Adrenal gland (tissue), 5 donors: ENCODE results near the gene DYDC2.

Source experiments
- POLR2A ChIP-seq, 2 donors: fragments of 450-650 bp; IDR thresholded peaks; one replicate each; pipeline ENCODE4 v1.6.1; 2017; ENCODE audit warnings: antibody characterized with exemption in 2 of 2, mild to moderate bottlenecking in 2 of 2, moderate library complexity in 1 of 2
- TF ChIP-seq, protein P1 (sequence below), 6 experiments: fragments of 450-650 bp in 4 of 6; fragments of 200-600 bp in 2 of 6; sonication (generic) in 1 of 6; IDR thresholded peaks; 1 replicate in 5 of 6; 2 replicates in 1 of 6; pipeline versions ENCODE4 v1.5.1 to v1.8.0; 2016 to 2021; ENCODE audit warnings: antibody characterized with exemption in 6 of 6, mild to moderate bottlenecking in 2 of 6, moderate library complexity in 1 of 6
- donor health status: DM: no; HTN: no; CAD: no.

DNA sequence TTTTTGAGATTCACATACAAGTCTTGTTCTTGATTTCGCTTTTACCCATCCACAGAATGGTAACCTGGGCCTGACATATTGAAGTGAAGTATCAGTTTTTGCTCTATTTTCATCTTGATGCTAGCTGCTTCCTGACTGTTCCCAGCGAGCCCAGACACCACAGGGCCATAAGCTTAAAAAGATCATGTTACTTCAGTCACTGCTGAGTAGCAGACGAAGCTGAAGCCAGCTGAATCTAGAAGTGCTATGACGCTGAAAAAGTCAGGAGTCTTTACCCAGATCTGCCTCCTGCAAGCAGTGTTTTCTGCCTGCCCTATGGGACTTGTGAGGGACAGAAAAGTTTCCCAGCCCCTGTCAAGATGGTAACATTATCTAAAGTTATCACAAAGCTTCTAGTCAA lies 49.0 kb downstream of the DYDC2 start:
- TF ChIP-seq, protein P1, sequence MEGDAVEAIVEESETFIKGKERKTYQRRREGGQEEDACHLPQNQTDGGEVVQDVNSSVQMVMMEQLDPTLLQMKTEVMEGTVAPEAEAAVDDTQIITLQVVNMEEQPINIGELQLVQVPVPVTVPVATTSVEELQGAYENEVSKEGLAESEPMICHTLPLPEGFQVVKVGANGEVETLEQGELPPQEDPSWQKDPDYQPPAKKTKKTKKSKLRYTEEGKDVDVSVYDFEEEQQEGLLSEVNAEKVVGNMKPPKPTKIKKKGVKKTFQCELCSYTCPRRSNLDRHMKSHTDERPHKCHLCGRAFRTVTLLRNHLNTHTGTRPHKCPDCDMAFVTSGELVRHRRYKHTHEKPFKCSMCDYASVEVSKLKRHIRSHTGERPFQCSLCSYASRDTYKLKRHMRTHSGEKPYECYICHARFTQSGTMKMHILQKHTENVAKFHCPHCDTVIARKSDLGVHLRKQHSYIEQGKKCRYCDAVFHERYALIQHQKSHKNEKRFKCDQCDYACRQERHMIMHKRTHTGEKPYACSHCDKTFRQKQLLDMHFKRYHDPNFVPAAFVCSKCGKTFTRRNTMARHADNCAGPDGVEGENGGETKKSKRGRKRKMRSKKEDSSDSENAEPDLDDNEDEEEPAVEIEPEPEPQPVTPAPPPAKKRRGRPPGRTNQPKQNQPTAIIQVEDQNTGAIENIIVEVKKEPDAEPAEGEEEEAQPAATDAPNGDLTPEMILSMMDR (IDR thresholded peaks at IDR 0.05) = no peak
- no peak for TF ChIP-seq POLR2A (IDR thresholded peaks at IDR 0.05)
